ENCODE results near the gene TTC33.

GRCh38 chr5:40474250-40474649, 281.5 kb downstream of the TTC33 start:
- TF ChIP-seq, protein P1, sequence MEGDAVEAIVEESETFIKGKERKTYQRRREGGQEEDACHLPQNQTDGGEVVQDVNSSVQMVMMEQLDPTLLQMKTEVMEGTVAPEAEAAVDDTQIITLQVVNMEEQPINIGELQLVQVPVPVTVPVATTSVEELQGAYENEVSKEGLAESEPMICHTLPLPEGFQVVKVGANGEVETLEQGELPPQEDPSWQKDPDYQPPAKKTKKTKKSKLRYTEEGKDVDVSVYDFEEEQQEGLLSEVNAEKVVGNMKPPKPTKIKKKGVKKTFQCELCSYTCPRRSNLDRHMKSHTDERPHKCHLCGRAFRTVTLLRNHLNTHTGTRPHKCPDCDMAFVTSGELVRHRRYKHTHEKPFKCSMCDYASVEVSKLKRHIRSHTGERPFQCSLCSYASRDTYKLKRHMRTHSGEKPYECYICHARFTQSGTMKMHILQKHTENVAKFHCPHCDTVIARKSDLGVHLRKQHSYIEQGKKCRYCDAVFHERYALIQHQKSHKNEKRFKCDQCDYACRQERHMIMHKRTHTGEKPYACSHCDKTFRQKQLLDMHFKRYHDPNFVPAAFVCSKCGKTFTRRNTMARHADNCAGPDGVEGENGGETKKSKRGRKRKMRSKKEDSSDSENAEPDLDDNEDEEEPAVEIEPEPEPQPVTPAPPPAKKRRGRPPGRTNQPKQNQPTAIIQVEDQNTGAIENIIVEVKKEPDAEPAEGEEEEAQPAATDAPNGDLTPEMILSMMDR (IDR thresholded peaks at IDR 0.05 in 4 of 5, conservative IDR thresholded peaks at IDR 0.05 in 1 of 5) = no peak
- TF ChIP-seq POLR2A (IDR thresholded peaks at IDR 0.05) = no peak
